OCI-LY7 (cell line): Measurements from ENCODE around the gene LEMD1. TPM values are rescaled to one million over a fixed set of nuclear protein-coding genes. Genes with fewer than 3 reads are reported as not detected.

Source experiments
- BruUV-seq: library from RNA; stranded (reverse); fragments of 400-500 nt; replicated peaks from 2 replicates; lab custom pipeline; 2021; lab: Mats Ljungman, UMichigan
- CTCF ChIA-PET: fragments of 300-600 bp; sonication (Branson Sonifier 250); formaldehyde crosslinking; loops from one replicate; lab custom pipeline; 2022; ENCODE audit warnings: antibody characterized with exemption; ENCODE audit not compliant: unreplicated experiment; lab: Charles Lee
- POLR2A ChIA-PET: fragments of 300-600 bp; sonication (Branson Sonifier 250); formaldehyde crosslinking; loops from one replicate; lab custom pipeline; 2022; ENCODE audit warnings: antibody characterized with exemption; lab: Charles Lee
- DNase-seq: peaks from one replicate; pipeline ENCODE4 v3.0.0-alpha.2; 2015; ENCODE audit warnings: low spot score
- H2AFZ ChIP-seq: fragments of 200-600 bp; sonication (generic), shearing (Covaris generic); 2 replicates; pipeline ENCODE4 v1.6.1; 2014; ENCODE audit warnings: mild to moderate bottlenecking, antibody characterized with exemption, low read length, moderate library complexity
- H3K27ac ChIP-seq: fragments of 200-600 bp; sonication (generic); 2 replicates; pipeline ENCODE4 v1.5.1; 2014; ENCODE audit warnings: mixed run types, low read depth, mild to moderate bottlenecking, moderate library complexity, low read length, inconsistent platforms; ENCODE audit not compliant: poor library complexity, severe bottlenecking
- H3K36me3 ChIP-seq: fragments of 200-600 bp; sonication (generic); 2 replicates; pipeline ENCODE4 v1.6.1; 2014; ENCODE audit warnings: mild to moderate bottlenecking, antibody characterized with exemption, low read length, moderate library complexity, mixed read lengths; ENCODE audit not compliant: insufficient read depth
- H3K4me1 ChIP-seq: fragments of 200-600 bp; sonication (generic); 2 replicates; pipeline ENCODE4 v1.5.1; 2014; ENCODE audit warnings: mild to moderate bottlenecking, low read length; ENCODE audit not compliant: insufficient read depth, poor library complexity, severe bottlenecking
- H3K4me2 ChIP-seq: fragments of 200-600 bp; sonication (generic); 2 replicates; pipeline ENCODE4 v1.6.1; 2014; ENCODE audit warnings: mild to moderate bottlenecking, low read length
- H3K4me3 ChIP-seq: fragments of 200-600 bp; sonication (generic); 2 replicates; pipeline ENCODE4 v1.5.1; 2014; ENCODE audit warnings: mild to moderate bottlenecking, low read depth, low read length; ENCODE audit not compliant: poor library complexity, severe bottlenecking
- H3K79me2 ChIP-seq: fragments of 200-600 bp; sonication (generic); 2 replicates; pipeline ENCODE4 v1.6.1; 2016; ENCODE audit warnings: low read depth, mild to moderate bottlenecking, low read length, moderate library complexity, mixed read lengths; ENCODE audit not compliant: insufficient read depth
- H3K9me2 ChIP-seq: fragments of 200-600 bp; sonication (generic); 2 replicates; pipeline ENCODE4 v1.6.1; 2016; ENCODE audit warnings: mild to moderate bottlenecking, low read length, mixed read lengths; ENCODE audit not compliant: insufficient read depth
- H3K9me3 ChIP-seq: fragments of 200-600 bp; sonication (generic); 2 replicates; pipeline ENCODE4 v1.6.1; 2014; ENCODE audit warnings: mild to moderate bottlenecking, mixed run types, low read length, mixed read lengths
- H4K20me1 ChIP-seq: fragments of 200-600 bp; sonication (generic); 2 replicates; pipeline ENCODE4 v1.6.1; 2014; ENCODE audit warnings: mild to moderate bottlenecking, antibody characterized with exemption, low read length, moderate library complexity, mixed read lengths; ENCODE audit not compliant: insufficient read depth
- CTCF ChIP-seq: fragments of 200-600 bp; sonication (generic); conservative IDR thresholded peaks from 2 replicates; pipeline ENCODE4 v1.5.1; 2014; ENCODE audit warnings: mild to moderate bottlenecking, antibody characterized with exemption, low read length, moderate library complexity, mixed read lengths
- EZH2phosphoT487 ChIP-seq: fragments of 200-600 bp; sonication (generic); IDR thresholded peaks from 2 replicates; pipeline ENCODE4 v1.6.1; 2018; ENCODE audit warnings: low read depth, borderline replicate concordance, mild to moderate bottlenecking, mixed run types, antibody characterized with exemption, low read length, moderate library complexity, mixed read lengths
- intact Hi-C: fragments of 100-400 bp; cut with micrococcal nuclease; formaldehyde crosslinking; loops from one replicate; pipeline ENCODE4 v1.10.0; 2022; ENCODE audit not compliant: unreplicated experiment
- total RNA-seq, 2 experiments: library from RNA; depleted of rRNA in 1 of 2; stranded (reverse); fragments of >200 nt in 1 of 2; shearing (Covaris generic) in 1 of 2; gene quantifications; 2 replicates each; pipeline ENCODE4 v1.2.3, GENCODE V29; 2014 to 2022

The LEMD1 gene
- total RNA-seq, 2 experiments from 2014 or later = 0.44 to 0.63 TPM

DNA sequence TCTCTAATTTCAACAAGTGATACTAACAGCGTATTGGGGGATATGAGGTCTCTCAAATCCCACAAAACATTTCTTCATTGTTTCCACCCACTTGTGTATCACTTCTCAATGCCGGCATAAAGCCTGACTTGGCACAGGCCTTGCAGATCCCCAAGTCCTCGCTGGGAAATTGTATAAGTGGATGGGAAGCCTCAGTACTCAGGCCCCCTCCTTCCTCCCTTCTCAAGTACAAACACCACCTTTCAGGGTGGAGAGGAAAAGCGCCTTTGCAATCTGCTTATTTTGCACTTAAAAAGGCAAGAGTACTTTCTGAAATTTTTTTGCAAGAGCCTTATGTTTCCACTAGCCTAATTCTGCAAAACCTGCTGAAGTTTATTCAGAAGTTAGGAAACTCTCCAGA, 39.3 kb downstream of the LEMD1 start:
- no peaks in the 10 kb centered on the region for H3K4me1 ChIP-seq
- H3K79me2 ChIP-seq = no peaks in the 10 kb centered on the region
- POLR2A ChIA-PET = no interaction called here
- no peak for DNase-seq
- no peak overlapping the region for H3K4me2 ChIP-seq
- H3K36me3 ChIP-seq = no peaks in the 10 kb centered on the region
- no peak overlapping the region for H3K27ac ChIP-seq
- CTCF ChIA-PET = no interaction called here
- H3K4me3 ChIP-seq = no peak overlapping the region
- H4K20me1 ChIP-seq = no peaks in the 10 kb centered on the region
- H3K9me2 ChIP-seq = no peaks in the 10 kb centered on the region
- TF ChIP-seq EZH2phosphoT487 (no peak), CTCF (no peak)
- no TSS peak for BruUV-seq
- no peak overlapping the region for H2AFZ ChIP-seq
- H3K9me3 ChIP-seq = no peaks in the 10 kb centered on the region
- intact Hi-C loops = no loop called here

DNA sequence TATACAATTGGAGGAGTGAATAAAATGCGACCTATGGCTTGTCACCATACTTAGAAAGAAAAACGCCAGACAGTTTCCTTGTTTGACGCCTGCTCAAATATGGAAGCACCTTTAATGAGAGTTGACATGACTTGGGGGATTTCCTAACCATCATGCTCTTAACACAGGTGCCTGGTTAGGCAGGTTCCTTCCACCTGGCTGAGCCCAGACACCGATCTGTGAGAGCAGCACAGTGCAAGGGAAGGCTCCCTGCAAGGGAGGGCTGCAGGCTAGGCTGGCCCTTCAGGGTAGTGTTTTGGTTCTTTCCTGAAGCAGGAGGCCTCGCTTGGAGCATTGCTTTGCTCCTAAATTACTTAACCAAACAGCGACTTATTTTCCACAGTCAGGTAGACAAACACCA, 40.6 kb downstream of the LEMD1 start:
- BruUV-seq = no TSS peak

More for the DNA sequence above, 40.6 kb downstream of the LEMD1 start:
- no peaks in the 10 kb centered on the region for H3K36me3 ChIP-seq
- H2AFZ ChIP-seq = no peak overlapping the region
- ChIA-PET CTCF (no interaction called here), POLR2A (interaction anchor here (1.5 kb wide), 1 partner anchor 13 kb away, joined by 3 read pairs; no protein-coding TSS in a partner anchor)
- no peaks in the 10 kb centered on the region for H3K9me3 ChIP-seq
- H3K4me1 ChIP-seq = no peaks in the 10 kb centered on the region
- no peak overlapping the region for H3K4me3 ChIP-seq
- no peak overlapping the region for H3K4me2 ChIP-seq
- H3K27ac ChIP-seq = no peak overlapping the region
- TF ChIP-seq EZH2phosphoT487 (no peak), CTCF (no peak)
- no peak for DNase-seq
- H3K9me2 ChIP-seq = no peaks in the 10 kb centered on the region
- intact Hi-C loops = no loop called here
- no peaks in the 10 kb centered on the region for H4K20me1 ChIP-seq
- no peaks in the 10 kb centered on the region for H3K79me2 ChIP-seq
